Measurements from ENCODE around the gene THAP6. TPM values are rescaled to one million over a fixed set of nuclear protein-coding genes. Genes with fewer than 3 reads are reported as not detected.

Gene THAP6
- 5.8 and 10.2 TPM in 2 replicates for total RNA-seq

GRCh38 chr4:75514131-75514948 lies at the start of gene THAP6, which contains the start of gene RCHY1:
Gene THAP6, plus strand, starts transcription at chr4:75514473. Its CDS starts 980 bp downstream, at chr4:75515453.
Gene RCHY1, minus strand, starts transcription at chr4:75514403. Its CDS starts 117 bp downstream, at chr4:75514286.

GRCh38 chr4:75555294-75556164 lies 41.3 kb downstream of the THAP6 start, which contains the start of gene ODAPH:
Gene ODAPH, plus strand, starts transcription at chr4:75556066. Its CDS starts 17 bp downstream, at chr4:75556083.

Other genes starting within 250 kb of the THAP6 start
- gene RCHY1, start 70 bp upstream of the THAP6 start, total RNA-seq, result 54.9 and 79.0 TPM in 2 replicates
- under 0.01 TPM in 1 of 2 replicates, not detected in the other for gene ODAPH, start 41.6 kb downstream of the THAP6 start, total RNA-seq
- under 0.01 and 0.30 TPM in 2 replicates for gene CDKL2, start 116.1 kb downstream of the THAP6 start, total RNA-seq
- gene G3BP2, start 158.9 kb downstream of the THAP6 start, total RNA-seq, result 266 and 330 TPM in 2 replicates
- 86.7 and 95.0 TPM in 2 replicates for gene USO1, start 210.1 kb downstream of the THAP6 start, total RNA-seq

All from epithelial cell of umbilical artery (primary cell).